ENCODE data around the gene SH3D19.

DNA sequence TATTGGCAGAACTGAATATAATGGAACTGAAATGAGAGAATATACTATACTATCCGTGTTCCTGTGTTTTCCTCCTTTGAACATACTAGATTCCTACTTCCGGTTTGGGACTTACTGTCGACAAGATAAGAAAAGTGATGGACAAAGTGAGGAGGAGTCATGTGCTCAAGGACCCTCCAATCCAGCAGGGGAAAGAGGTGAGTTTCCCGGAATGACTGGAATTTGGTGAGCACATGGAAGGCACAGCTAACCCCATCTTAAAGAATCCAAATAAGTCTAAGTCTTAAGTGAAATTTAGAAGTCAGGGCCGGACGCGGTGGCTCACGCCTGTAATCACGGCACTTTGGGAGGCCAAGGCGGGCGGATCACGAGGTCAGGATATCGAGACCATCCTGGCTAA is 36.6 kb upstream of the SH3D19 start:
- TF ChIP-seq, protein P1, sequence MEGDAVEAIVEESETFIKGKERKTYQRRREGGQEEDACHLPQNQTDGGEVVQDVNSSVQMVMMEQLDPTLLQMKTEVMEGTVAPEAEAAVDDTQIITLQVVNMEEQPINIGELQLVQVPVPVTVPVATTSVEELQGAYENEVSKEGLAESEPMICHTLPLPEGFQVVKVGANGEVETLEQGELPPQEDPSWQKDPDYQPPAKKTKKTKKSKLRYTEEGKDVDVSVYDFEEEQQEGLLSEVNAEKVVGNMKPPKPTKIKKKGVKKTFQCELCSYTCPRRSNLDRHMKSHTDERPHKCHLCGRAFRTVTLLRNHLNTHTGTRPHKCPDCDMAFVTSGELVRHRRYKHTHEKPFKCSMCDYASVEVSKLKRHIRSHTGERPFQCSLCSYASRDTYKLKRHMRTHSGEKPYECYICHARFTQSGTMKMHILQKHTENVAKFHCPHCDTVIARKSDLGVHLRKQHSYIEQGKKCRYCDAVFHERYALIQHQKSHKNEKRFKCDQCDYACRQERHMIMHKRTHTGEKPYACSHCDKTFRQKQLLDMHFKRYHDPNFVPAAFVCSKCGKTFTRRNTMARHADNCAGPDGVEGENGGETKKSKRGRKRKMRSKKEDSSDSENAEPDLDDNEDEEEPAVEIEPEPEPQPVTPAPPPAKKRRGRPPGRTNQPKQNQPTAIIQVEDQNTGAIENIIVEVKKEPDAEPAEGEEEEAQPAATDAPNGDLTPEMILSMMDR (IDR thresholded peaks at IDR 0.05; ENCODE audit: low read depth, low read length), result no peak
- no peak for TF ChIP-seq EZH2phosphoT487 (IDR thresholded peaks at IDR 0.05; ENCODE audit: low read depth)

Data from OCI-LY3 (cell line).